ENCODE measurements around the gene JAKMIP3. TPM values are rescaled to one million over a fixed set of nuclear protein-coding genes. Genes with fewer than 3 reads are reported as not detected.

JAKMIP3 gene
- total RNA-seq, 1 donor from 2014 or later = 0.40 TPM

DNA sequence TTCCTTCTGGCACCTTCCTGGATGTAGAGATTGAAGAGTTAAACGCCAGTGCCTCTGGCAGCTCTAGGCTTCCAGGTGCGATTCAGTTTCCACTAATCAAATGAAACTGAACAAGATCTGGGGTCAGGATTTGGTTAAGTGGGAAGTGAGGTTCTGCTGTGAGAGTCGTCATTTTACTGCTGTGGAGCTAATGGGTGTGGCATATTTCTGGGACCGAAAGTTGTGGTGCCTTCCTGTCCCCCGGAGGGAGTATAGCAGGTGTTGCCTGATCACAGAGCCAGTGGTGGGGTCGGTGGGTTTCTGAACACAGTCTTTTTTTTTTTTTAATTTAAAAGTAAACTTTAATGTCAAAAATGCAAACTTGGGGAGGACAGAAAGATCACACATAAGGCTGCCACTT, 37.0 kb upstream of the JAKMIP3 start:
- H3K4me3 Mint-ChIP-seq = no peak overlapping the region
- DNase-seq (ENCODE audit: low read depth, low spot score) = no peak
- H3K9me3 Mint-ChIP-seq = no peaks in the 10 kb centered on the region
- TF ChIP-seq, protein P1, sequence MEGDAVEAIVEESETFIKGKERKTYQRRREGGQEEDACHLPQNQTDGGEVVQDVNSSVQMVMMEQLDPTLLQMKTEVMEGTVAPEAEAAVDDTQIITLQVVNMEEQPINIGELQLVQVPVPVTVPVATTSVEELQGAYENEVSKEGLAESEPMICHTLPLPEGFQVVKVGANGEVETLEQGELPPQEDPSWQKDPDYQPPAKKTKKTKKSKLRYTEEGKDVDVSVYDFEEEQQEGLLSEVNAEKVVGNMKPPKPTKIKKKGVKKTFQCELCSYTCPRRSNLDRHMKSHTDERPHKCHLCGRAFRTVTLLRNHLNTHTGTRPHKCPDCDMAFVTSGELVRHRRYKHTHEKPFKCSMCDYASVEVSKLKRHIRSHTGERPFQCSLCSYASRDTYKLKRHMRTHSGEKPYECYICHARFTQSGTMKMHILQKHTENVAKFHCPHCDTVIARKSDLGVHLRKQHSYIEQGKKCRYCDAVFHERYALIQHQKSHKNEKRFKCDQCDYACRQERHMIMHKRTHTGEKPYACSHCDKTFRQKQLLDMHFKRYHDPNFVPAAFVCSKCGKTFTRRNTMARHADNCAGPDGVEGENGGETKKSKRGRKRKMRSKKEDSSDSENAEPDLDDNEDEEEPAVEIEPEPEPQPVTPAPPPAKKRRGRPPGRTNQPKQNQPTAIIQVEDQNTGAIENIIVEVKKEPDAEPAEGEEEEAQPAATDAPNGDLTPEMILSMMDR (conservative IDR thresholded peaks at IDR 0.05) = no peak
- H3K27me3 Mint-ChIP-seq (ENCODE audit: low read depth) = peaks cover 92% of the 10 kb centered on the region
- H3K4me1 Mint-ChIP-seq = no peaks in the 10 kb centered on the region
- no peaks in the 10 kb centered on the region for H3K36me3 Mint-ChIP-seq (ENCODE audit: low read depth)
- H3K27ac Mint-ChIP-seq (ENCODE audit: unreplicated experiment) = no peak overlapping the region

DNA sequence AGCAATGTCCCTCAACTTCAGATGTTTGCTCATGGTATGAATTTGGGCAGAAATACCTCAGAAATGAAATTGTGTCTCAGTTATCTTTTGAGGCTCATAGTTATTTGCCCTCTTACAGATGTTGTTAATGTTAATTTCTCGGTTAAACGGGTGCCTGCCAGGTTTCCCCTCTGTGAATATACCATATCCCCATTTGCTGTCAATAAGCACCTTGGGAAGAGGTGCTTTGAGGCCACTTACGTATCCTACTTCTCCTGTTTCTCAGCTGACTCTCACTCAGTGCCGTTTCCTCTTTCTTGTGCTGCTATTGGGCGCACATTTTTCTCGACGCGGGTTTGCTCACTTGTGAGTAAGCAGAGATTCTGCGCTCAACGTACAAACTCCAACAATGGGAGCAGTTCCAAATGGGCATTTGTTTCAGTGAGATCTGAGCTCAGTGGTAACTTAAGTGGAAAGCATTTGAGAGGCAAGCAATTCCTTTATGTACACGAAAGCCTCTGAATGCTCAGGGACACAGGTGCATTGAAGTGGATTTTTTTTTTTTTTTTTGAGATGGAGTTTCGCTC, 34.8 kb upstream of the JAKMIP3 start:
- no peak for DNase-seq (ENCODE audit: low read depth, low spot score)
- TF ChIP-seq, protein P1 (conservative IDR thresholded peaks at IDR 0.05) = no peak
- no peak overlapping the region for H3K27ac Mint-ChIP-seq (ENCODE audit: unreplicated experiment)
- no peaks in the 10 kb centered on the region for H3K36me3 Mint-ChIP-seq (ENCODE audit: low read depth)
- no peaks in the 10 kb centered on the region for H3K4me1 Mint-ChIP-seq
- no peaks in the 10 kb centered on the region for H3K9me3 Mint-ChIP-seq
- H3K27me3 Mint-ChIP-seq (ENCODE audit: low read depth) = peaks cover 93% of the 10 kb centered on the region
- H3K4me3 Mint-ChIP-seq = no peak overlapping the region

DNA sequence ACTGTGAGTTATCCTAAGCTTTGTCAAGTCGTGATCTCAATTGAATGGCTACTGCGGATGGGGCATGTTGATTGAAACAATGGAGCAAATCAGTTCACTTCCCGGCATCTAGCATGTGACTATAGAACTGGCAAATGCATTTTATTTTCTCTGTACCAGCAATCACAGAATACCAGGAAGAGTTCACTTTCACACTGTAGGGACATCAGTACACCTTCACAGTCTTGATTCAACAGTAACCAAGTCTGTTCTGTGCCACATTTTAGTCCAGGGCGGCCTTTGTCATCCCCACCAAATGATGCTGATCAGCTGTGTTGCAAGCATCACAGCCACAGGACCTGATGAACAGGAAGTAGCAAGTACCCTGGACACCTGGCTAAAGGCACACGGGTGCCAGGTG, 32.1 kb upstream of the JAKMIP3 start:
- DNase-seq (ENCODE audit: low read depth, low spot score) = no peak
- TF ChIP-seq, protein P1 (conservative IDR thresholded peaks at IDR 0.05) = no peak
- Mint-ChIP-seq H3K27ac (ENCODE audit: unreplicated experiment) (no peak overlapping the region), H3K4me1 (peaks cover 6% of the 10 kb centered on the region), H3K36me3 (ENCODE audit: low read depth) (no peaks in the 10 kb centered on the region), H3K9me3 (no peaks in the 10 kb centered on the region), H3K4me3 (no peak overlapping the region), H3K27me3 (ENCODE audit: low read depth) (peaks cover 90% of the 10 kb centered on the region)

- TF ChIP-seq, protein P1 (conservative IDR thresholded peaks at IDR 0.05) = no peak
- no peak overlapping the region for H3K27ac Mint-ChIP-seq (ENCODE audit: unreplicated experiment)
These were observed 30.3 kb upstream of the JAKMIP3 start for GRCh38 chr10:132035476-132035875.

DNA sequence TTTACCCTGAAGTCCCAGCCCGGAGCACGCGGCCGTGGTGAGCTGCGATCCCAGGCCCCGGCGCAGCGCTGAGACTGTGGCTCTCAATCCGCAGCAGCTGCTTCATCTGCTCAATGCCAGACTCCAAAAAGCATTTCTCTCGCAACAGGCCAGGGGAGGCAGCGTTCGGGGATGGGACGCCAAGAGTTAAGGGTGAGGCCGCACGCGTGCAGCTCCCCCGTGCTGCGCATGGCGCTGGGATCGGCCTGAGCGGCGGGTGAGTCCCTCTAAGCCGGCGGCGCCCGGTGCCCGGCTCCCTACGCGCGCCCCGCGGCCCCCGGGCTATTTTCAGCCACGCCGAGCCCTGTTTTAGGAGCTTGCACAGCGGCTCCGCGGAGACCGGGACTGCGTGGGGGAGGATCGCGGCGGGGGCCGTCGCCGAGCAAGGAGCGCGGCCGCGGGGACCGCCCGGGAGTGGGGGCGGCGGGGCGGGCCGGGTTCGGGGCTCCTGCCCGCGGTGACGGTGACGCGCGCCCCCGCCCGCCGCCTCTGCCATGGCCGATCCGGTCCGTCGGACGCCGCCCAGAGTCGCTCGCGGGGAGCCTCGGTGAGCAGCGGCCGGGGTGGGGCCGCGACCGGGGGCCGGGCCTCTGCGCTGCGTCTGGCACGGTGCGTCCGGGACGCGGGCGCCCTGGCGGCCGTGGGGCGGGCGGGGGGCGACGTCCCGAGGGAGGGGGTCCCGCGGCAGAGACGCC, 29.4 kb upstream of the JAKMIP3 start:
- TF ChIP-seq, protein P1 (conservative IDR thresholded peaks at IDR 0.05) = no peak
- H3K27me3 Mint-ChIP-seq (ENCODE audit: low read depth) = peaks cover 89% of the 10 kb centered on the region
- H3K4me3 Mint-ChIP-seq = peak overlapping the region; percentile 54
- H3K9me3 Mint-ChIP-seq = no peaks in the 10 kb centered on the region
- peaks cover 6% of the 10 kb centered on the region for H3K4me1 Mint-ChIP-seq
- peak; percentile 18 for DNase-seq (ENCODE audit: low read depth, low spot score)
- H3K36me3 Mint-ChIP-seq (ENCODE audit: low read depth) = no peaks in the 10 kb centered on the region
- H3K27ac Mint-ChIP-seq (ENCODE audit: unreplicated experiment) = no peak overlapping the region

More at GRCh38 chr10:132035476-132035875, 30.3 kb upstream of the JAKMIP3 start:
- Mint-ChIP-seq H3K27me3 (ENCODE audit: low read depth) (peaks cover 91% of the 10 kb centered on the region), H3K9me3 (no peaks in the 10 kb centered on the region), H3K4me3 (peak overlapping the region; percentile 72), H3K4me1 (peaks cover 6% of the 10 kb centered on the region), H3K36me3 (ENCODE audit: low read depth) (no peaks in the 10 kb centered on the region)
- no peak for DNase-seq (ENCODE audit: low read depth, low spot score)

Data from neural crest cell (in vitro differentiated cells).